GM12872 (cell line): ENCODE measurements around the gene TLX1.

Experiments
- CTCF ChIP-seq: IDR thresholded peaks from 3 replicates; pipeline ENCODE4 v1.5.1; 2011; ENCODE audit warnings: low read depth, mild to moderate bottlenecking, low read length, moderate library complexity; ENCODE audit not compliant: insufficient read depth

TLX1 gene

GRCh38 chr10:101161494-101162299 is 30.6 kb downstream of the TLX1 start:
- TF ChIP-seq CTCF = peak; percentile 99

GRCh38 chr10:101162677-101163076 is 31.6 kb downstream of the TLX1 start:
- TF ChIP-seq CTCF = no peak

- no peak for TF ChIP-seq CTCF
These were observed 32.9 kb downstream of the TLX1 start for GRCh38 chr10:101164020-101164419.

- no peak for TF ChIP-seq CTCF
These were observed 34.6 kb downstream of the TLX1 start for GRCh38 chr10:101165736-101166135.

GRCh38 chr10:101166430-101166829 is 35.3 kb downstream of the TLX1 start:
- TF ChIP-seq CTCF = no peak

- TF ChIP-seq CTCF = no peak
These were observed 41.6 kb downstream of the TLX1 start for GRCh38 chr10:101172741-101173140.

- TF ChIP-seq CTCF = no peak
These were observed 43.2 kb downstream of the TLX1 start for GRCh38 chr10:101174319-101174718.
